ENCODE results near the gene RCAN2.
"Not testable (repeated sequence)": the region's sequence is repeated elsewhere in the genome, so short reads cannot be mapped to it uniquely, and the experiment has no call there.

The RCAN2 gene

GRCh38 chr6:46443623-46444022 is 47.6 kb downstream of the RCAN2 start:
- no peak for FAIRE-seq
- no peak for DNase-seq (ENCODE audit: insufficient read length, low spot score)

DNA sequence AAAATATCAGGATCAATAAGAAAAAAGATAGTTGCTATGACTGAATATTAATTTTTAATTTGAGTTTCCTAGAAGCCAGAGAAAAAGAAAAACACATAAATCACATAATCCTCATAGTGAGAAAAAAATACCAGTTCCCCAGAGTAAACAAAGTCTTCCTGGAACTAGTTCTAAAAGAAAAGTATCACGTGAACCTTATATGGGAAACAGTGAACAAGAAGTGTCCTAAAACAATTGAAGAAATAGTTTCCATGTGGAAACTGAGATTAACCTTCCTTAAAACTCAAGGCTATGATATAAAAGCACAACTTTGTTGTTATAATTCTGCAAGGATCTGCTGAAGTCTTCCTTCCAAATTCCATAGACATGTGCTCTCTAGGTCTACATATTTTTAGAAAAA is 50.6 kb downstream of the RCAN2 start:
- FAIRE-seq: no peak
- DNase-seq (ENCODE audit: insufficient read length, low spot score): no peak

- FAIRE-seq (no peak), DNase-seq (ENCODE audit: insufficient read length, low spot score) (no peak)
Measured at GRCh38 chr6:46440141-46440540, 51.1 kb downstream of the RCAN2 start.

DNA sequence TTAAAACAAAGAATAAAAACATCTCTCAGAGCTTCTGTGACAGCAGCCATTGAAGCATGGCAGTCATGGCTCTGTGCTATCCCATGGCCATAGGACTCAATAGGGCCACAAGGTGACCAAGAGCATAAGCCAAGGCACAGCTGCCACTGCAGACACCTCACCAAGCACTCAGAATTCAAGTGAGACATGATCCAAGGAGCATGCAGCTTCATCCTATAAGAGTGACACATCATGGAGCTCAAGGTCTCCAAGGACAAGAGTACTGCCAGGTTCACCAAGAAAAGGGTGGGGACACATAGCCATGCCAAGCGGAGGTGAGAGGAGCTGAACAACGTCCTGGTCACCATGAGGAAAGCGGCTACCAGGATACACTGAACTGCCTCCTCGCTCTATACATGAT is 53.0 kb downstream of the RCAN2 start:
- FAIRE-seq: no peak
- DNase-seq (ENCODE audit: insufficient read length, low spot score): no peak

- DNase-seq (ENCODE audit: insufficient read length, low spot score): no peak
- FAIRE-seq: no peak
Measured at GRCh38 chr6:46437671-46438221, 53.5 kb downstream of the RCAN2 start.

GRCh38 chr6:46422619-46423018 is 68.6 kb downstream of the RCAN2 start:
- no peak for FAIRE-seq
- no peak for DNase-seq (ENCODE audit: insufficient read length, low spot score)

GRCh38 chr6:46421939-46422338 is 69.3 kb downstream of the RCAN2 start:
- FAIRE-seq: no peak
- no peak for DNase-seq (ENCODE audit: insufficient read length, low spot score)

- FAIRE-seq (peak; percentile 37), DNase-seq (ENCODE audit: insufficient read length, low spot score) (no peak)
Measured at GRCh38 chr6:46420921-46421638, 70.2 kb downstream of the RCAN2 start.

DNA sequence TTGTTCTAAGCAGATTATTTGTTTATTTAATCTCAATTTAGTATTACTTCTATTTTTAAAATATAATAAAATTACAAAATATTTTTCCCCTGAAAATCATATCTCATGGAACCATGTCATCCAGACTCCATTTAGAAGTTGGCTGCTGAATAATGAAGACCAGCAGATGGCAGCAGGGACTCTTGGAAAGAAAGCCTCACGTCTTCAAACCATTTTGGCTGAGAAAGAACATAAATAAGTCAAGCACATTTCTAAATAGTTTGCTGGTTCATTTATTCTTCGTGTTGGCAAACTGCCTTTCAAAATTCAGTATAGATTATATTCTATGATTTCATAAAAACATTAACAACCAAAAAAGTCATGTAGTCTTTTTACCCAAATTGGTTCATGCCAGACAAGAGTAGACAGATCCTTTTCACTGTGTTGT is 71.7 kb downstream of the RCAN2 start:
- DNase-seq (ENCODE audit: insufficient read length, low spot score): no peak
- peak; percentile 78 for FAIRE-seq

DNA sequence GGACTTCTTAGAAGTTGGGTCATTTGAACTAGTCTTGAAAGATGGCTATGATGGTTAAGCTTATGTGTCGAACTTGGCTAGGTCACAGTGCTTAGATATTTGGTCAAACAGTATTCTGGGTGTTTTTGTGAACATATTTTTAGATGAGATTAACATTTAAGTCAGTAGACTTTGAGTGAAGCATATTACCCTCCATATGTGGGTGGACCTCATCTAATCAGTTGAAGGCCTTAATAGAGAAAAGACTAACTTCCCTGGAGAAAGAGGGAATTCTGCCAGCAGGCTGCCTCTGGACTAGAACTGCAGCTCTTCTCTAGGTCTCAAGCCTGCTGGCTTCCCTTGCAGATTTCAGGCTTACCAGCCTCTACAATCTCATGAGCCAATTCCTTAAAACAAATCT is 76.9 kb downstream of the RCAN2 start:
- DNase-seq (ENCODE audit: insufficient read length, low spot score): no peak
- FAIRE-seq: no peak

DNA sequence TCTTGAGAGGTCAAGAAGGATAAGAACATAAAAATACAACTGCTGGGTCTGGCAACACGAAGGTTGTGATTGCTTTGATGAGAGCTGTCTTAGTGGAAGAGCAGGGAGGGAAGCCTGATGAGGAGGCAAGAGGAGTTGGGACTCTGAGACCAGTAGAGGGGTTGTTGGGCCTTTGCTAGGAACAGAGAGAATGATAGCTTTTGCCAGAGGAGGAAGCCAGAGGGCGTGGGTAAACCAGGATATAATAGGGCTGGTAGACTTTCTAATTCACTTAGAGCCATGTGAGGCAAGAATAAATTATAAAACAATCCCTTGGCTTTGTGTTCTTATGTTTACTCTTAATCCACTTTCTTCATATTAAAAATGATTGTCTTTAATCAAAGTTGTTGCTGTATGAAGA is 78.6 kb downstream of the RCAN2 start:
- no peak for DNase-seq (ENCODE audit: insufficient read length, low spot score)
- no peak for FAIRE-seq

- FAIRE-seq (no peak), DNase-seq (ENCODE audit: insufficient read length, low spot score) (no peak)
Measured at GRCh38 chr6:46411456-46412197, 79.6 kb downstream of the RCAN2 start.

DNA sequence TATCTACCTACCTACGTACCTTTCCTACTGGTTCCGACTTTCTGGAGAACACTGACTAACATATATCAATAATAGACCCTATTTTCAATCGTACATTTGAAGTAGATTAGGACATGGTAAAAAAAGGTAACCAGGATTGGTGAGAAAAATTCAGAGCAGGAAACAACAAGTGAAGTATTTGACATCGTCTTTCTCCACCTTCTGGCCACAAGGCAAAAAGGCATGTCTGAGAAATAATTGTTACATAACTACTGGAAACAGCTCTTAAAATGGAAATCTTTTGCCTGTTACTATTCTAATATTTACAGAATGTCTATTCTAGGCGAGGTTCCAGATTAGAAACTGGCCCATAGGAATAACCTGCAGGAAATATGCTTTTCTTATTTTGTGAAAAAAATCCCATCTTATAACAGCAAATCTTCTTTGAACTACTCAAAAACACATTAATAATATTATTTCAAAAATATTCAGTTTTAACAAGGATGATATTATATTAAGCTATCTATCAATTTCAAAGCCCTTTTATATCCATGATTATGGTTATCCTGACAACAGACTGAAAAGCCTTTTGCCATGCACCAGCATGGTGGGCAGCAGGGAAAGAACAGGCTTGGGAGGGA is 80.8 kb downstream of the RCAN2 start:
- FAIRE-seq: no peak
- peak; percentile 30 for DNase-seq (ENCODE audit: insufficient read length, low spot score)

DNA sequence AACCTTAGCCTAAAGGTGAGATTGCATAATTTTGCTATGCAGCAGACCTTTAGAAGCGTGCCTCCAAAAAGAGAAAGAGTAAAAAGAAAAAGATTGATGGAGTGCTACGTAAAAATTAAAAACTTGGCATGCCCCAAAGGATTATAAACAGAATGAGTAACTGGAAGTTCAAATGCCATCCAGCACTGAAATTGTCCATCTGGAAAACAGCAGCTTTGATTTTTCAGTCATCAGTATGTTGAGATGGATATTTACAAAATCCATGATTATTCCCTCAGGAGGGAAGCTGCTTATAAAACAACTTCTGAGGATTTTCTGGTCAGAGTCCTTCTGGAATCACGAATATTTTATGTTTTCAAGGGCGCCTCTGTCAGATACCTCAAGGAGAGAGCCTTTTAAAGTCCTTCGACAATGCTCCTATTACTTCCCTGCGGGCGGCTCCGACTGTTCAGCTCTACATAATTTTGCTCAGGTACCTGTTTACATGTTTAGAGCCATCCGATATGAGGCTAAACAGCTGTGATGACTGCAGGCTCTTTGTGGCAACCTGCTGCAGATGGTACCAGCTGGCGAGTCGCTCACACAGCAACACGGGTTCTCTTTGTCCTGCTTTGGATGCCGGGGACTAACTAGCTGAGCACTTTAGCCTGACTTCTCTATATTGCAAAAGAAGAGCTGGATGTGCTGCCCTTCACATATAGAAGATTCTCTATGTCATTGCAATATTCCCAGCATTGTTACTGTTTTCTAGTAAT is 83.3 kb downstream of the RCAN2 start:
- FAIRE-seq (no peak), DNase-seq (ENCODE audit: insufficient read length, low spot score) (no peak)

- DNase-seq (ENCODE audit: insufficient read length, low spot score): no peak
- FAIRE-seq: no peak
Measured at GRCh38 chr6:46407246-46407645, 84.0 kb downstream of the RCAN2 start.

DNA sequence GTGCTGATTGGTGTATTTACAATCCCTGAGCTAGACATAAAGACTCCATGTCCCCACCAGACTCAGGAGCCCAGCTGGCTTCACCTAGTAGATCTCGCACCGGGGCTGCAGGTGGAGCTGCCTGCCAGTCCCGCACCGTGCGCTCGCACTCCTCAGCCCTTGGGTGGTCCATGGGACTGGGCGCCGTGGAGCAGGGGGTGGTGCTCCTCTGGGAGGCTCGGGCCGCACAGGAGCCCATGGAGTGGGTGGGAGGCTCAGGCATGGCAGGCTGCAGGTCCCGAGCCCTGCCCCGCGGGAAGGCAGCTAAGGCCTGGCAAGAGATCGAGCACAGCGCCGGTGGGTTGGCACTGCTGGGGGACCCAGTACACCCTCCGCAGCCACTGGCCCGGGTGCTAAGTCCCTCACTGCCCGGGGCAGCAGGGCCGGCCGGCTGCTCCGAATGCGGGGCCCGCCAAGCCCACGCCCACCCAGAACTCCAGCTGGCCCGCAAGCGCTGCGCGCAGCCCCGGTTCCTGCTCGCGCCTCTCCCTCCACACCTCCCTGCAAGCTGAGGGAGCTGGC is 85.5 kb downstream of the RCAN2 start:
- FAIRE-seq; DNase-seq (ENCODE audit: insufficient read length, low spot score): not testable (repeated sequence)

- DNase-seq (ENCODE audit: insufficient read length, low spot score): no peak
- no peak for FAIRE-seq
Measured at GRCh38 chr6:46400898-46401297, 90.4 kb downstream of the RCAN2 start.

DNA sequence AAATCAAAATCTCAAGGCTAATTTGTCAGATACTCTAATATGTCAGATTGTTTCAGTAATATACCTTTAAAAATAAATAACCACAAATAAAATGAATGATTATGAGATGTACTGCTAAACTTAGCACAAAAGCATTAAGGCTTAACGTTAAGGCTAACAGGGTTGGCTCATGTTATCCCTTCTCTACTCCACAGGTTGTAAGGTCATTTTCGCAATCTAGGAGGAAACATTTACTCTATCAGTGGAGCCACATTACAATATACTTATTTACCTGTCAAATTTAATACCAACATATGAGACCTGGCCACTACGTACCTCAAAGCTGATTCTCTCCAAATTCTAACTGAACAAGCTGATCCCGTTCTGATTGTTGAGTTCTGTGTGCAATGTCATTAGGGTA is 95.7 kb downstream of the RCAN2 start:
- DNase-seq (ENCODE audit: insufficient read length, low spot score): no peak
- FAIRE-seq: no peak

DNA sequence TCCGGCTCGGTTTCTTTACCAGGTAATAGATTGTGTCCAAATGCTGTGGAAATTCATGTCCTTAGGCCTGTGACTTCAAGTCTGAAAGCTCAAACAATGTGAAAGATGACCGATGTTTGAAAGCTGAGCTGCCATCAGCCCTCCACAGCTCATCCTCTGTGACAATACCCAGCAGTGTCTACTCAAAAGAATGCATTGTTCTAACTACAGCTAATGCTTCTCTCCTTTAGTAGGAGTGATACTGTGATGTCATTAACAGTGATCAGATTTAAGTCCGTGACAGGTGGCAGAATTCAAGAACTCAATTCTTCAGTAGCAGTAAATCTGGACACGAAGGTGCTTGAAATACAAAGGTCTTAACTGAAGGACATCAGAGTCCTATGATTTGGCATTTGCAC is 97.3 kb downstream of the RCAN2 start:
- no peak for FAIRE-seq
- DNase-seq (ENCODE audit: insufficient read length, low spot score): no peak

DNA sequence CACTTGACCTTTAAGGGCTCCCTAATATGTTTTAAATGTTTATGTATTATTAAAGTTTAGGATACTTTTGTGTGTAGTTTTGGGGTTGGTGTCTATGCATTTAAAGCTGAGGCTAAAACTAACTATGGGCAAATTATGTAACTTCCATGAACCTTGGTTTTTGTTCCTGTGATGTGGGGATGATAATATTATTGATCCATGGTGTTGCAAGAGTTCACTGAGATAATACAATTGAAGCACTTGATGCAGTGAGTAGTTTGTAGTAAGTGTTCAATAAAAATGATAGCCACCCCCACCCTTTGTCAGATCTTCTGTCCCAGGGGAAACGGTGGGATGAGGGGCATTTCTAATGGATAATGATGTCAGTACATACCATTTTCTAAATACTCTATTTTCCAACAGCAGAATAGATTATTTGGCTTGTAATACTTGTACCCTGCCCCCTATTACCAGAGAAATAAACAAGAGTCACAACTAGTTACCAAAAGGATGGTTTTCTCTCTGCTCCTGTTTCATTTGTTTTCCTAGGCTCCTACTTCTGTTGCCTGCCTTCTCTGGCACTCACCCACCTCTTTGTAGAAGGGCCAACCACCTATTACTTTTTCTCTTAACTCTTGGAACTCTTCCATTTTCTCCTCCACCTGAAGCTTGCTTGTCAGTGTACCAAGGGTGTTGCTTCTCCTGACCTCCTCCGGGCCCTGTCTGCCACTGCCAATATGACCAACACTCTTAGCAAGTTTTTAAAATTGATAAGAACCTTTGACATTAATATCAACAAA is 97.9 kb downstream of the RCAN2 start:
- DNase-seq (ENCODE audit: insufficient read length, low spot score) (no peak), FAIRE-seq (no peak)

All from GM19239 (cell line).